DMS53 (cell line): ENCODE results near the gene SGK2.
A peak's percentile ranks its signal among the peaks of the same experiment; 100 is the strongest.

Source experiments
- DNase-seq: peaks from one replicate; lab custom pipeline; 2025; lab: John Stamatoyannopoulos, UW

The SGK2 gene

DNA sequence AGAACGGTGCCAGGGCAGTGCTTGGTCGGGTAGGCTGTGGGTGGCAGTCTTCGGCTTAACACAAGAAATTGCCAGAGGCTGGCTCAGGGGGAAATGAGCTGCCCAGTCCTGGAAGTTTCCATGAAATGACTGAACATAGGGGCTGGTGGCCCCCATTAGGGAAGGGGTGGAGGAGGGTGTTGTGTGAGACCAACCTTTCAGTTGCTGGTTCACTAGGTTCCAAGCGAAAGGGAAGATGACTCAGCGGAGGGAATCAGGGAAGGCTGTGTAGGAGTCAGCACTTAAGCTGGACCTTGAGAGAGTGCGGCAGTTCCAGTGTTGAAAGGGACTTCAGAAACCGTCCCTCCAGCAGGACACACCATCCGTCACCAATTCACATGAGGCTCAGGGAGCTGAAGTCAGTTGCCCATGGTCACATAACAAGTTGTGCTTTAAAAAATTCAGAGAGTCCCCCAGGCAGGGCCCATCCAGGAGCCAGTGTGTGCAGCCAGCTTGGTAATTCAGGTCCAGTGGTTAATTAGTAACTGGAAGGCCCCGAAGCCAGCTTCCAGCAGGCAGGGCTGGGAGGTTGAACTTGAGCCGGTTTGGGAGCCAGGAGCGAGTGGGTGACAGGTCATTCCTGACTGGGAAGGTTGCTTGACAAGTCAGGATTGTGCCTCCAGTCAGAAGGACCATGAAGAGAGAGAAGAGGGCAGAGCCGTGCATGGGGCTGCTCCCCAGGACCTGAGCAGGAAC, at the start of gene SGK2:
Gene SGK2, plus strand, starts transcription at position 616 of the 735 bp plus-strand sequence. CDS start 7,469 bp downstream, outside the sequence.
- peak; percentile 95 for DNase-seq

DNA sequence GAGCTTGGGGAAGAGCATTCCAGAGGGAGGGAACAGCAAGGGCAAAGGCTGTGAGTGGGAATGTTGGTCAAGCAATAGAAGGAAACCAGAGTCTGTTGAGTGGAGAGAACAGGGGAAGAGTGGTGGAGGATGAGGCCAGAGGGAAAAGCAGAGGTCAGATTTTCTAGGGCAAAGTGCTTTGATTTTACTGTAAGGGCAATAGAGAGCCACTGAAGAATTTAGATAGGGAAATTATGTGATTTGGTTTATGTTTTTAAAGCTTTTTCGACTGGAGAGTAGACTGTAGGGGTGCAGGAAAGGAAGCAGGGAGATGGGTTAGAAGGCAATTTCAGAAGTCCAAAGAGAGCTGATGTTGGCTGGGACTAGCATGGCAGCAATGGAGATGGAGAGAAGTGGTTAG, 46.9 kb upstream of the SGK2 start:
- no peak for DNase-seq

DNA sequence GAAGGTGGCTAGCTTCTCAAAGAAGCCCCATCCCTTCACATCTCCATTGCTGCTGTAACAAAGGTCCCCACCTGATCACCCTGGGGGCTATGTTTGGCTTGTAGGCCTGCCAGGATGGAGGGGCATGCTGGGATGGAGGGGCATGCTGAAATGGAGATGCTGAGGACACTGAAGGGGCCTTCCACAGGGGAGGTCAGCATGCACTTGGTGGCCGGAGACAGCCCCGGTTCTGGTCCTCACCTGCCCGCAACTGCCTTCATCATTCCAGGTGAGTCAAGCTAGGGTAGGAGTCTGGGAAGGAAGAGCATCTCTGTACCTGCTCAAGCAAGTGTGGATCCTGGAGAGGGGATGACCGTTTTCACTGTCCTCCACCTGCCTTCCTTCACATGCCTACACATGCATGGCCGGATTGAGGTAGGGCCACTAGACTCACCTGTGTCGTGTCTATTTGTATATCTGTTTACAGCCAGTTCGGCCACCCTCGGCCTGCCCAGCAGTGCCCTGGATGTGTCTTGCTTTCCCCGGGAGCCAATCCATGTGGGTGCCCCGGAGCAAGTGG, 45.4 kb upstream of the SGK2 start:
- no peak for DNase-seq

DNA sequence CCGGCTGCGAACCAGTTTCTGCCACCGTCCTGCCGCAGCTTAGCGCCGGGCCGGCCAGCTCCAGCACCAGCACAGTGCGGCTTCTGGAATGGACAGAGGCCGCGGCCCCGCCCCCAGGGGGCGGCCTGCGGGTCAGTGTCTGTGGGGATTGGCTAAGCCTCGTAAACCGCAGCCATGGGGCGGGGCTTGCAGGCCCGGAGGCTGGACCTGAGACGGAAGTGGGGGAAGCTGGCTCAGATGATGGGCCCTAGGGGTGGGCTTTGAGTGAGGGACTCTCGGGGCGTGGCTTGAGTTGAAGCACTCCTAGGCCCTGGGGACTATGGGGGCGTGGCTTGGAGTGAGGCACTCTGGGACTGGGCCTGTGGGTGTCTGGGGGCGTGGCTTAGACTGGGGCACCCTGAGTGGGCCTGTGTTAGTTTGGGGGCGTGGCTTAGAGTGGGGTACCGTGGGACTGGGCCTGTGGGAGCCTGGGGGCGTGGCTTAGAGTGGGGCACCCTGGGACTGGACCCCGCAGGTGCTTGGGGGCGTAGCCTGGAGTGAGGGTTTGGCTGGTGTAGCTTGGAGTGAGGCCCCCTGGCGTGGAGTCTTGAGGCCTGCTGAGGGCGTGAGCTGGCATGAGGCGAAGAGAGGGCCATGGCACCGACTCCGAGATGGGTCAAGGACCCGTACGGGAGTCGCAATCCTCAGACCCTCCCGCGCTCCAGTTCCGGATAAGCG, 44.7 kb upstream of the SGK2 start:
- DNase-seq, result peak; percentile 99

DNA sequence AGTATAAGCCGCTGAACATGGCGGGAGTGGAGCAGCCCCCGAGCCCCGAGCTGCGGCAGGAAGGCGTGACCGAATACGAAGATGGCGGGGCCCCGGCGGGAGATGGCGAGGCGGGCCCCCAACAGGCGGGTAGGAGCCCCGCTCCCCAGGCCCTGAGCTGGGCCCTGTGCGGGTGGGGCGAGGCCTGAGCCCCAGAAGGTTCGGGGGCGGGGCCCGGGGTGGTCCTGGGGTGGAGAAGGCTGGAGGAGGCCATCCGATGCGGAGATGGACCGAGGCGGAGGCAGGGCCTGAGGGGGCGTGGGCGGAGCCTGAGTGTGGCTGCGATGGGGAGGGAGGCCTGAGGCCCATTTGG, 44.2 kb upstream of the SGK2 start:
- DNase-seq, result no peak

- no peak for DNase-seq
Observed at GRCh38 chr20:43515628-43516027, 43.2 kb upstream of the SGK2 start.

DNA sequence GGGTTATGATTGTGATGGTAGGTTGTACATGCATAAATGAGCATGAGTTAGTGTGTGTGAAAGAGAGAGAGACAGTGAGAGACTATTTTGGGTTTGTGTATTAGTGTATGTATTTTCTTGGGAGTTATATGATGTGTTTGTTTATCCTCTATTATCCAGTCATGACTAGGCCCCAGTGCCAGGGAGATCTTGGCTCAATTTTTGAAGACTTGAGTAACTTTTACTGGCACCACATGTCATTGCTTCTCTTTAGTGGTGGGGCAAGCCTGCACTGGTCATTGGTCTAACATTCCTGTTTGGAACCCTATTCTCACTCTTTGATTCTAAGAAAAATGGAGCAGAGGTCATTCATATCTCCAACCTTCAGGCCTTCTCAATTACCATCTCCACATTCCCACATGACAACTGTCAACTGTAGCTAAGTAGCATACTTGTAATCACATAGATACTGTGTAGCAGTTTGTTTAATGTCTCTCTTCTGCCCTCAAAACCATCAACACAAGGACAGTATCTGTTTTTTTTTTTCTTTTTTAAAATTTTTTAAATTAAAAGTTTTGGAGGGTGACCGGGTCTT, 42.5 kb upstream of the SGK2 start:
- no peak for DNase-seq

- no peak for DNase-seq
Observed at GRCh38 chr20:43520074-43520630, 38.7 kb upstream of the SGK2 start.

- no peak for DNase-seq
Observed at GRCh38 chr20:43525021-43525420, 33.8 kb upstream of the SGK2 start.

GRCh38 chr20:43528258-43528875, 30.5 kb upstream of the SGK2 start:
- DNase-seq, result no peak

DNA sequence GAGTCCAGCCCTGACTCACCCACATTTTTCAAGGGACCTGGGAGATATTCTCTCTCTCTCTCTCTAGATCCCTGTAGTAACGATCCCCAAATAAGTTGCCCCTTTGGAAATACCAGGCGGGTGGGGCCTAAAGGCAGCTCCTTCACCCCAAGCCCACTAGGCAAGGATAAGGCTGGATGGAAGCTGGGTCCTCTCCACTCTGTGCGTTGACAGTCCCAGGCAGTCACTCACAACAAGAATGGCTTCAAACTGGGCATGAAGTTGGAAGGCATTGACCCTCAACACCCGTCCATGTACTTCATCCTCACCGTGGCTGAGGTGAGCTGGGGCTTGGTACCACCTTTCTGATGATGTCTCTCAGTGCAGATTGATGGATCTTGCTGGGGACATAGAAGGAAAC, 29.8 kb upstream of the SGK2 start:
- no peak for DNase-seq

- DNase-seq, result no peak
Observed at GRCh38 chr20:43529457-43530153, 29.2 kb upstream of the SGK2 start.

GRCh38 chr20:43530321-43531090, 28.3 kb upstream of the SGK2 start:
- DNase-seq, result peak; percentile 41

GRCh38 chr20:43531091-43531443, 27.8 kb upstream of the SGK2 start:
- no peak for DNase-seq

DNA sequence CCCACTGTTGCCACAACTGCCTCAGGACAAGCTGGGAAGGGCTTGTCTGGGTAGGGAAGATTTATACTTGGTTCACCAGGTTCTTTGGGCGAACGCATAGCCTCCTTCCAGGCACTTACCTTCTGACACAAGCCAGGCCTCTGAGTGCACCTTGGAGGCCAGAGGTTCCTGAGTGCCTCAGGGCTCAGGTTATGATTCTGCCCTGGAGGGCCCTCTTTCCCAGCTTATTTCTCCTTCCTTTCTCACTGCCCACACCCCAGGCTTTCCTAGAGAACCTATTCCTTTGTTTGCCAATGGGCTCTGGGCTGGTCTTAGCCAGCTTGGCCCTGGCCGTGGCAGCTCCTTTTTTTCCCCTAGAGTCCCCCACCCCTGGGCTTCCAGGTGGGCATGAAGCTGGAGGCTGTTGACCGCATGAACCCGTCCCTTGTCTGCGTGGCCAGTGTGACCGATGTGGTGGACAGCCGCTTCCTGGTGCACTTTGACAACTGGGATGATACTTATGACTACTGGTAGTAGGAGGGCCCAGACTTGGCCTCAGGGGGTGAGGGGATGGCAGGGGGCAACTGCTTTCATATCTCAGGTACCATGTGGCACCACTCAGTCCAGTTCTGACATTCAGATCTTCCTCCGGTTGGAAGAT, 26.3 kb upstream of the SGK2 start:
- DNase-seq, result no peak

- DNase-seq, result no peak
Observed at GRCh38 chr20:43533060-43533459, 25.8 kb upstream of the SGK2 start.

- no peak for DNase-seq
Observed at GRCh38 chr20:43534016-43534415, 24.8 kb upstream of the SGK2 start.

DNA sequence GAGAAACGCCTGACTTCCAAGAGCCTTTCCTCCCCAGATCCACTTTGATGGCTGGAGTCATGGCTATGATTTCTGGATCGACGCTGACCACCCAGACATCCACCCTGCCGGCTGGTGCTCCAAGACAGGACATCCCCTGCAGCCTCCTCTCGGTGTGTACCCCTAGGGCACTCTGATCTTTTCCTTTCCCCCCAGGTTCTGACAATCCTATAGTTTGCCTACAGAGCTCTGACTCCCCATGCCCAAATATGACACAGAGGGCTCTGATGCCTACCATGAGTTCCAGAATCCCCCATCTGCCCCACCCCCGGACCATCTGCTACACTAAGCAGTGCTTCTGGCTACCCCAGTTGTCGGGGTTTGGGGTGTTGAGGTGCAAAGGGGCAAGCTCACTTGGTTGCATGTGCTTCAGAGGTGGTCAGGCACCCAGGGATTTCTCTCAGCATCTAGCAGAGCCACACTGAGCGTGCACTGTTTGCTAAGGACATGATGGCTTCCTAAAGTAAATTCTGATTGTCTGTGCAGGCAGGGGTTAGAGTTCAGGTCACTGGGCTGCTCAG, 24.0 kb upstream of the SGK2 start:
- no peak for DNase-seq

DNA sequence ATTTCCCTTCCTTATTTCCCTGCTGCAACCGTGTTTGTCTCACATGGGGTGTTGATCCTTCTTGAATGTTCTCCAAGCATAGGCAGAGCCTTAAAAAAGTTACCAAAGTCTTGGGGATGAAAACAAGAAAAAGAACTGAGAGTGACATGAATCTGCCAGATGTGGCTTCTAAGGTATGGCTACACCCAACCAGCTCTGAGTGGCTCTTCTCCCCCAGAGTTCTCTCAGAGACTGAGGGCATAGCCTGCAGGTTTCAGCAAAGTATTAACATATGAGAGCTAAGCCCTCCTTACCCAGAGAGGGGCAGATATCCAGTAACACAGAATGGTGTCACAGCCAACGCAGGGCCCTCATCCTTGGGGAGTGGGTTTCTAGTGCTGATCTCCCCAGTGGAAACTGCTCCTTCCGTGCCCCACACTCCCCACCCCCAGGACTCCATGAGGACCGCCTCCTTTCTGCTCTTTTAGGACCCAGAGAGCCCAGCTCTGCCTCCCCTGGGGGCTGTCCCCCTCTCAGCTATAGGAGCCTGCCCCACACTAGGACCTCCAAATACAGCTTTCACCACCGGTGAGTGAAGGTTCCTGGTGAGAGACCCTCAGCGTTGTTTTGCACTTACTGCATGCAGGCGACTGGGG, 23.3 kb upstream of the SGK2 start:
- DNase-seq, result no peak
